ENCODE results near the gene KL.

Gene KL

DNA sequence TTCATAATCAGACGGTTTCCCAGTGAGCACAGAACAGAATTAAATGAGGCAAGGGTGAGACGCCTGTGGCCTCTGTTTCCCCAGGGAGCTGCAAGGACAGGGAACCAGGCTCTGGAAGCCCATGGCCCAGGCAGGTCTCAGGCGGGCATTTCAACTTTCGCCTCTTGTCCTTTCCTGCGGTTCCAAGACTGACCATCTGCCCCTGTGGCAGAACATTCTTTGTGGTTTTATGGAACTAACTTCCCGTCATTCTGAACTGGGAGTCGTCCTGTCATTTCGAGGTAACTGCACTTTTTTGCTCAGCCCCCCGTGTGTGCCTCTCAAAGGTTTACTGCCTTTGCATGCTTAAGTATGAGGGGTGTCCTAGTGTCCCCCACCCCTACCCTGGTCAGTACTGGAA is 70.9 kb downstream of the KL start:
- DNase-seq (ENCODE audit: insufficient read length, low spot score) (no peak), FAIRE-seq (no peak)
- TF ChIP-seq POU2F2 (IDR thresholded peaks at IDR 0.05; ENCODE audit: low read depth, low read length) = no peak
- no peak for TF ChIP-seq POLR2AphosphoS5 (IDR thresholded peaks at IDR 0.05; ENCODE audit: low read depth, low read length)
- TF ChIP-seq POLR2A (IDR thresholded peaks at IDR 0.05; ENCODE audit: low read depth, low read length) = no peak
- no peak for TF ChIP-seq TAF1 (IDR thresholded peaks at IDR 0.05; ENCODE audit: low read depth, low read length)
- no peak for TF ChIP-seq SPI1 (IDR thresholded peaks at IDR 0.05; ENCODE audit: low read depth, low read length)
- TF ChIP-seq PAX5 (IDR thresholded peaks at IDR 0.05; ENCODE audit: insufficient read depth, low read length, severe bottlenecking) = no peak

DNA sequence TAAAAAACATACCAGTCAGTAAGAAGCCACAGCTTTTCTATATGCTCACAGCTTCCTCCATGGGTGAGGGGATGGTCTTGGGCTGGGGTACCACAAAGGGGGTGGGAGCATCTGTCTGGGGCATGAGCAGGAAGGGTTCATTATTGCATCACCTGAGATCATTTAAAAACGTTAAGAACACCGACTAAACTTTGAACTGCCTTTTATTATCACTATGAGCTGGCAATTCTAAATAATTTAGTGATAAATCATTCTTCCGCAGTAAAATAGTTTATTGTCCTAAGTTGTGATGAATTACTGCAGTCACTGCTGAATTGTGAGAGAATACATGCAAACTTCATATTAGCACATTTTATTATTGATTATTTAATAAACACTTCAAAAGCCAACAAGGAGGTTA is 71.6 kb downstream of the KL start:
- FAIRE-seq = no peak
- TF ChIP-seq PAX5 (IDR thresholded peaks at IDR 0.05; ENCODE audit: insufficient read depth, low read length, severe bottlenecking) = no peak
- TF ChIP-seq POLR2A (IDR thresholded peaks at IDR 0.05; ENCODE audit: low read depth, low read length) = no peak
- TF ChIP-seq TAF1 (IDR thresholded peaks at IDR 0.05; ENCODE audit: low read depth, low read length) = no peak
- TF ChIP-seq POLR2AphosphoS5 (IDR thresholded peaks at IDR 0.05; ENCODE audit: low read depth, low read length) = no peak
- TF ChIP-seq POU2F2 (IDR thresholded peaks at IDR 0.05; ENCODE audit: low read depth, low read length) = no peak
- TF ChIP-seq SPI1 (IDR thresholded peaks at IDR 0.05; ENCODE audit: low read depth, low read length) = no peak

DNA sequence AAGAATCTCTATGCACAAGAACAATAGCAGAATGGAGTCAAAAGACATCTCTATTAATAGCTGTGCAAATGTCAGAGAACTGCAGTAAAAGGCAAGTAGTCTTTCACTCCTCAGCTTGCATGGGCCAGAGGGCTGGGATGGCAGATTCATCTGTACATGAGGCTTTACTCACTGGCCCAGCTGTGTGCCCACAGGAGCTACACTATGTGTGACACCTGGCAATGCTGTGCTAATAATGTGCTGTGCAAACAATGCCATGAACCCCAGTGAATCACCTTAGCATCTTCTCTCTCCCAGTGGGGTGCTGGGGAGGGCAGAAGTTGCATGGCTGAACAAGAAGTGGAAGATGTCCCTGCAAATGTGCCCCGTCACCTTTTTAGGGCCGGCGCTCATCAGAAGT is 73.1 kb downstream of the KL start:
- TF ChIP-seq POLR2A (IDR thresholded peaks at IDR 0.05; ENCODE audit: low read depth, low read length) (no peak), SPI1 (IDR thresholded peaks at IDR 0.05; ENCODE audit: low read depth, low read length) (no peak), POLR2AphosphoS5 (IDR thresholded peaks at IDR 0.05; ENCODE audit: low read depth, low read length) (no peak), PAX5 (IDR thresholded peaks at IDR 0.05; ENCODE audit: insufficient read depth, low read length, severe bottlenecking) (no peak), TAF1 (IDR thresholded peaks at IDR 0.05; ENCODE audit: low read depth, low read length) (no peak), POU2F2 (IDR thresholded peaks at IDR 0.05; ENCODE audit: low read depth, low read length) (no peak)
- no peak for FAIRE-seq
- DNase-seq (ENCODE audit: insufficient read length, low spot score) = no peak

More for the DNA sequence above, 71.6 kb downstream of the KL start:
- DNase-seq (ENCODE audit: insufficient read length, low spot score) = no peak

DNA sequence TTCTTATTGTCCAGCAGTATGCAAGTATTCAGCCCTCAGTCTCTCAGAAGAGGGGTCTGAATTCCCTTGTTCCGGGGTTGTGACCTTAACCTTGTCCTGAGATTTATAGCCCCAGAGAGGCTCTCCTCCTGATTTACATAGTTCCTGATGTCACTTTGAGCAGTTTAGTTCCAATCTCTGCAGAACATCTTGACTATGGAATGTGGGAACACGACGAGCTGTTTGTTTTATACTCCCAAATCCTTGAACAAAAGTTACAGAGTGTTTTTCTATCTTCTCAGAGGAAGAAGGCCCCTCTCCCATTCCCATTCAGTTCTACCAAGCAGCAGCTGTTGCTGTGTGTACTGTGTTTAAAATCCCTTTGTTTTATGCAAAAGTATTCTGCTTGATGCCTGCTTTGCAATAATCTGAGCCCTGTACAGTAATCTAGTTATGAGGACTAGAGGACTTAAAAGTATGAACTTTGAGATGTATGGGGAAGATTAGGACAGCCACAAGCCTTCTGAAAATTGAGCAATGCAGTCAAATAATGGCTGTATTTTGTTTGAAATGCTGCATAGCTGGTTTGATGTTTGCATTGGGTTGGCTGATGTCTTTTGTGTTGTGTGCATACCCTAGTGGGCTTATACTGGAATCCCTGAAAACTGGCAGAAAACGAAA is 74.7 kb downstream of the KL start:
- TF ChIP-seq POLR2AphosphoS5 (IDR thresholded peaks at IDR 0.05; ENCODE audit: low read depth, low read length) = no peak
- no peak for FAIRE-seq
- DNase-seq (ENCODE audit: insufficient read length, low spot score) = no peak

DNA sequence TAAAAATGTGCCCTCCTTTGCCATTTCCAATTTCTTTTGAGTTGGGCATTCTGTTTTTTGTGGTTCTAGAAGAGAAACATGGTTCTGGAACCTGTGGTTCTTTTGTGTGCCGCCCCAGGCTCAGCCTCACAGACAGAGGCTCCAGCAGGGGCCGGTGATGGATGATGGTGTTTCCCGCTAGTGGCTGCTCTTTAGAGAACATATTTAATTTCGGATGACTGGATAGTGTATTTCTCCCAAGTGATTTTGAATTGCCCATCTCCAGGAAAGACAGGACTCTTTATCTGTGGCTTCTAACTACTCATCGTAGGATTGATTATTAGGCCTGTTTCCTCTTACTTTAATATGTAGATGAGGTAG is 75.2 kb downstream of the KL start:
- TF ChIP-seq POLR2AphosphoS5 (IDR thresholded peaks at IDR 0.05; ENCODE audit: low read depth, low read length) = no peak
- no peak for TF ChIP-seq TAF1 (IDR thresholded peaks at IDR 0.05; ENCODE audit: low read depth, low read length)
- no peak for TF ChIP-seq PAX5 (IDR thresholded peaks at IDR 0.05; ENCODE audit: insufficient read depth, low read length, severe bottlenecking)
- TF ChIP-seq SPI1 (IDR thresholded peaks at IDR 0.05; ENCODE audit: low read depth, low read length) = no peak
- TF ChIP-seq POLR2A (IDR thresholded peaks at IDR 0.05; ENCODE audit: low read depth, low read length) = no peak
- no peak for TF ChIP-seq POU2F2 (IDR thresholded peaks at IDR 0.05; ENCODE audit: low read depth, low read length)
- FAIRE-seq (no peak), DNase-seq (ENCODE audit: insufficient read length, low spot score) (no peak)

DNA sequence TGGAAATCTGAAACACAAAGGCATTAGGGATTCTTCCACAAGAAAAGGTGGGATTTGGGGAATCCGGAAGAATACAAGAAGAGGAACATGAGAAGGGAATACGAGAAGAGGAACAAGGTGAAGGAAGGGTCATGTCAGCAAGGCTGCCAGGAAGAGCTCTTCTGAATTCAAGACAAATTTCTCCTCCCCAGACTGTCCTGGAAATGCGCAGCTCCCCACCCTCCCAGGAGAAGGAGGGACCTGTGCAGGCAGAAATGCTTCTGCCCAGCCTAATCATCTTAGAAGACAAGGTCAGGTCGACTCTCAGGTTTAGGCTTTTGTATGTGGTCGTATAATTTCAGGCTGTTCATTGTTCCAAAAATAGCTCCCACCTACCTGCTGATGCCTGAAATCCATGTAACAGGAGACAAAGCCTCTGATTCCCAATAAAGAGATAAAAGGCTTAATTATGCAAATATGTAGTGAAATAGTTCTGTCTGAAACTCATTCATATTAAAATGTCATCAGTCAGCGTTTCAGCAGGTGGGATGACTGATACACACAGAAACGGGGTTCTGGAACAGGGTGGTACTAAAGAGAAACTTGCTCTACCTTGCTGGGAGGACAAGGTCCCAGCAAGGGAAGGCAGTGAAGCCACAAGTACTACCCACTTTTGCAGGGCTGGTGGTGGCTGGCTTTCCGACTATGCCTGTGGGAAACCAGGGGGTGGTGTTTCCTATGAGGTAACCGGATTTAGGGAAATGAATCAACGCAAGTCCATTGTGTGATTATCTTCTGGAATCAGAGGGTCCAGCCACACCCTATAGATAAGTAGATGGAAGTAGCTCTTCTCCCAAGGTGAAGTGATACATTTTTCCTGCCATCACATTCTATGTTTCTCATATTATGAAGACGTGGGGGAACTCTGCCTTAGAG is 76.1 kb downstream of the KL start:
- no peak for TF ChIP-seq PAX5 (IDR thresholded peaks at IDR 0.05; ENCODE audit: insufficient read depth, low read length, severe bottlenecking)
- no peak for TF ChIP-seq POLR2AphosphoS5 (IDR thresholded peaks at IDR 0.05; ENCODE audit: low read depth, low read length)
- no peak for TF ChIP-seq POLR2A (IDR thresholded peaks at IDR 0.05; ENCODE audit: low read depth, low read length)
- TF ChIP-seq POU2F2 (IDR thresholded peaks at IDR 0.05; ENCODE audit: low read depth, low read length) = no peak
- no peak for TF ChIP-seq SPI1 (IDR thresholded peaks at IDR 0.05; ENCODE audit: low read depth, low read length)
- no peak for TF ChIP-seq TAF1 (IDR thresholded peaks at IDR 0.05; ENCODE audit: low read depth, low read length)
- FAIRE-seq = no peak
- no peak for DNase-seq (ENCODE audit: insufficient read length, low spot score)

DNA sequence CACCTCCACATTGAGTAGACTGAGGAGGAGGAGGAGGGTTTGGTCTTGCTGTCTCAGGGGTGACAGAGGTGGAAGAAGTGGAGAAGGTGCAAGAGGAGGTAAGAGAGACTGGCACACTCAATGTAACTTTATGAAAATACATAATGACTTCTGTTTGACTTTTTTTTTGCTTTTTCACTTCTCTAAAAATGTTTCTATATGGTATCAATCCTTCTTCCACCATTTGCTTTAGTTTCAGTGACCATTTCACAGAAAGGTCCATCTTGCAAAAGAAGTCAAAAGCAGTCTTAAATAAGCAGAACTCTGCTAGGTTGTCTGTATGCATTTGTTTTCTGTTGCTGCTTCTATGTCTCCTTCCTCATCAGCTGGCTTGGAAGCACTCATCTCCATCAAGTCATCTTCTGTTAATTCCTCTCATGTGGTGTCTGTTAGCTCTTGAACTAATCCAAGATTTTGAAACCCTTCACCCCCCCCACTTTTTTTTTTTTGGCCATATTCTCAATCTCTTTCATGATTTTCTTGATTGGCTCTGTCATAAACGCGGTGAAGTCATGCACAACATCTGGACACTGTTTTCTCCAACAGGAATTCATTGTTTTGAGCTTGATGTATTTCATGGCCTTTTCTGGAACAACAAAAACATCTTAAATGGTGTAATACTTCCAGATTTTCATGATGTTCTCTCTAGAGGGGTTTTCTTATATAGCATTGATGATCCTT is 80.8 kb downstream of the KL start:
- TF ChIP-seq SPI1 (IDR thresholded peaks at IDR 0.05; ENCODE audit: low read depth, low read length) (peak; percentile 80), POLR2A (IDR thresholded peaks at IDR 0.05; ENCODE audit: low read depth, low read length) (no peak)
- DNase-seq (ENCODE audit: insufficient read length, low spot score) = no peak
- FAIRE-seq = no peak

DNA sequence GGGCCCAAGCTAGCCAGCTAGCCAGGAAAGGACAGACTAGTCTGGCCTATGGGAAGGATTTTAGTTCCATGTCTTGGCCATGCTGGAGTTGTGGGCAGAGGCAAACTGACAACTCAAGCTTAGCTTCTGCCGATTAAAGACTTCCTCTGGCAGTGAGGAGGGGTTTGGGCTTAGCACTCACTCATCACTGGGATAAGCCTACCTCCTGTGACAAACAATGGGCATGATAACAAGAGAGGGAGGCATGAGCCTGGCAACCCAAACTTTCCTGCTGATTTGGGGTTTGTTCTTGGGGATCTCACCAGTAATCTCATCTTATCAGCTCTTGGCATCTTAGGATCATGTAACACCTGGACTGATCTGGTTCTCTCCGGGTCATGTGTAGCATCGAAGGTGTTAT is 83.6 kb downstream of the KL start:
- DNase-seq (ENCODE audit: insufficient read length, low spot score) = no peak
- FAIRE-seq = peak; percentile 5
- TF ChIP-seq POLR2A (IDR thresholded peaks at IDR 0.05; ENCODE audit: low read depth, low read length) (no peak), TAF1 (IDR thresholded peaks at IDR 0.05; ENCODE audit: low read depth, low read length) (no peak), PAX5 (IDR thresholded peaks at IDR 0.05; ENCODE audit: insufficient read depth, low read length, severe bottlenecking) (no peak), SPI1 (IDR thresholded peaks at IDR 0.05; ENCODE audit: low read depth, low read length) (no peak), POU2F2 (IDR thresholded peaks at IDR 0.05; ENCODE audit: low read depth, low read length) (no peak)

DNA sequence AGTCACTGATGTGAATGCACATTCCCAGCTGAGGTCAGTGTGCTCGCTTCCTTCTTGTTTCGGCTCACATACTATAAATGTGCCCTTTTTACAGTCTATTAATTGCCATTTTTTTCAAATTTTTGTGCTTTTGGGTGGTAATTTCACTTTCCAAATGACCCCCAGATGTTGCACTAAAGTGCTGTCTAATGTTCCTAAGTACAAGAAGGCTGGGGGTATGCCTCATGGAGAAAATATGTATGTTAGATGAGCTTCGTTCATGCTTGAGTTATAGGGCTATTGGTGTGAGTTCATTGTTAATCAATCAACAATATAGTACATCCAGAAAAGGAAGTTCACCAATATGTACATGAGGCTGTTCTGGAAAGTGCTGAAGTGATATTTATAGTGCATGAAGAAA is 84.7 kb downstream of the KL start:
- no peak for FAIRE-seq
- TF ChIP-seq POLR2A (IDR thresholded peaks at IDR 0.05; ENCODE audit: low read depth, low read length) (no peak), TAF1 (IDR thresholded peaks at IDR 0.05; ENCODE audit: low read depth, low read length) (no peak), POLR2AphosphoS5 (IDR thresholded peaks at IDR 0.05; ENCODE audit: low read depth, low read length) (no peak), SPI1 (IDR thresholded peaks at IDR 0.05; ENCODE audit: low read depth, low read length) (no peak), PAX5 (IDR thresholded peaks at IDR 0.05; ENCODE audit: insufficient read depth, low read length, severe bottlenecking) (no peak), POU2F2 (IDR thresholded peaks at IDR 0.05; ENCODE audit: low read depth, low read length) (no peak)
- no peak for DNase-seq (ENCODE audit: insufficient read length, low spot score)
